ENCODE measurements around the gene PTPN1.

GRCh38 chr20:50514035-50514337 lies 3.8 kb downstream of the PTPN1 start:
- TF ChIP-seq, protein P1, sequence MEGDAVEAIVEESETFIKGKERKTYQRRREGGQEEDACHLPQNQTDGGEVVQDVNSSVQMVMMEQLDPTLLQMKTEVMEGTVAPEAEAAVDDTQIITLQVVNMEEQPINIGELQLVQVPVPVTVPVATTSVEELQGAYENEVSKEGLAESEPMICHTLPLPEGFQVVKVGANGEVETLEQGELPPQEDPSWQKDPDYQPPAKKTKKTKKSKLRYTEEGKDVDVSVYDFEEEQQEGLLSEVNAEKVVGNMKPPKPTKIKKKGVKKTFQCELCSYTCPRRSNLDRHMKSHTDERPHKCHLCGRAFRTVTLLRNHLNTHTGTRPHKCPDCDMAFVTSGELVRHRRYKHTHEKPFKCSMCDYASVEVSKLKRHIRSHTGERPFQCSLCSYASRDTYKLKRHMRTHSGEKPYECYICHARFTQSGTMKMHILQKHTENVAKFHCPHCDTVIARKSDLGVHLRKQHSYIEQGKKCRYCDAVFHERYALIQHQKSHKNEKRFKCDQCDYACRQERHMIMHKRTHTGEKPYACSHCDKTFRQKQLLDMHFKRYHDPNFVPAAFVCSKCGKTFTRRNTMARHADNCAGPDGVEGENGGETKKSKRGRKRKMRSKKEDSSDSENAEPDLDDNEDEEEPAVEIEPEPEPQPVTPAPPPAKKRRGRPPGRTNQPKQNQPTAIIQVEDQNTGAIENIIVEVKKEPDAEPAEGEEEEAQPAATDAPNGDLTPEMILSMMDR (conservative IDR thresholded peaks at IDR 0.05 in 1 of 2, IDR thresholded peaks at IDR 0.05 in 1 of 2; ENCODE audit: low read depth in 1 of 2, low read length in 2 of 2): no peak
- no peak for TF ChIP-seq EZH2 (IDR thresholded peaks at IDR 0.05; ENCODE audit: low read length, missing control alignments)
